Kidney capillary endothelial cell (primary cell): ENCODE data around the gene PTPRF.

Source experiments
- DNase-seq: peaks from one replicate; pipeline ENCODE4 v3.0.0-alpha.2; 2018; ENCODE audit warnings: low spot score

Gene PTPRF

GRCh38 chr1:43582162-43582566 lies 51.5 kb downstream of the PTPRF start:
- peak; percentile 31 for DNase-seq

- DNase-seq: no peak
These were observed 52.4 kb downstream of the PTPRF start for GRCh38 chr1:43583058-43583457.

- DNase-seq: no peak
These were observed 53.5 kb downstream of the PTPRF start for GRCh38 chr1:43584204-43584603.

GRCh38 chr1:43585557-43585956 lies 54.9 kb downstream of the PTPRF start:
- no peak for DNase-seq

GRCh38 chr1:43586136-43586731 lies 55.6 kb downstream of the PTPRF start:
- no peak for DNase-seq

GRCh38 chr1:43587001-43587400 lies 56.3 kb downstream of the PTPRF start:
- no peak for DNase-seq

GRCh38 chr1:43587594-43587993 lies 56.9 kb downstream of the PTPRF start:
- no peak for DNase-seq

- DNase-seq: no peak
These were observed 57.9 kb downstream of the PTPRF start for GRCh38 chr1:43588592-43588991.

- DNase-seq: no peak
These were observed 59.8 kb downstream of the PTPRF start for GRCh38 chr1:43590388-43590925.

- no peak for DNase-seq
These were observed 60.5 kb downstream of the PTPRF start for GRCh38 chr1:43591181-43591580.

GRCh38 chr1:43592051-43592665 lies 61.5 kb downstream of the PTPRF start:
- DNase-seq: no peak

GRCh38 chr1:43592974-43593683 lies 62.4 kb downstream of the PTPRF start:
- no peak for DNase-seq

GRCh38 chr1:43596579-43596978 lies 65.9 kb downstream of the PTPRF start:
- no peak for DNase-seq

- no peak for DNase-seq
These were observed 66.3 kb downstream of the PTPRF start for GRCh38 chr1:43597028-43597427.

- DNase-seq: no peak
These were observed 67.0 kb downstream of the PTPRF start for GRCh38 chr1:43597721-43598120.

- no peak for DNase-seq
These were observed 67.9 kb downstream of the PTPRF start for GRCh38 chr1:43598622-43599021.

GRCh38 chr1:43600033-43601020 lies 69.6 kb downstream of the PTPRF start:
- no peak for DNase-seq

- no peak for DNase-seq
These were observed 72.3 kb downstream of the PTPRF start for GRCh38 chr1:43602990-43603389.

- DNase-seq: no peak
These were observed 73.5 kb downstream of the PTPRF start for GRCh38 chr1:43604192-43604591.

- DNase-seq: no peak
These were observed 74.5 kb downstream of the PTPRF start for GRCh38 chr1:43605157-43605556.

- no peak for DNase-seq
These were observed 75.1 kb downstream of the PTPRF start for GRCh38 chr1:43605766-43606165.

GRCh38 chr1:43606624-43607023 lies 75.9 kb downstream of the PTPRF start:
- no peak for DNase-seq
